Glutamatergic neuron (in vitro differentiated cells): ENCODE results near the gene GALNT5. TPM values are rescaled to one million over a fixed set of nuclear protein-coding genes. Genes with fewer than 3 reads are reported as not detected.

Experiments used
- DNase-seq: peaks from one replicate; pipeline ENCODE4 v3.0.0; 2022
- H3K27ac Mint-ChIP-seq: one replicate; pipeline ENCODE4 v1.8.0; 2020; ENCODE audit warnings: mild to moderate bottlenecking, mixed read lengths, inconsistent platforms; ENCODE audit not compliant: unreplicated experiment
- H3K27me3 Mint-ChIP-seq: one replicate; pipeline ENCODE4 v1.8.0; 2020; ENCODE audit warnings: mild to moderate bottlenecking, moderate library complexity, mixed read lengths, inconsistent platforms; ENCODE audit not compliant: unreplicated experiment
- H3K36me3 Mint-ChIP-seq: one replicate; pipeline ENCODE4 v1.8.0; 2020; ENCODE audit warnings: mild to moderate bottlenecking, mixed read lengths, inconsistent platforms; ENCODE audit not compliant: unreplicated experiment
- H3K4me1 Mint-ChIP-seq: one replicate; pipeline ENCODE4 v1.8.0; 2020; ENCODE audit warnings: mild to moderate bottlenecking, low read depth, mixed read lengths, inconsistent platforms; ENCODE audit not compliant: unreplicated experiment
- H3K4me3 Mint-ChIP-seq: one replicate; pipeline ENCODE4 v1.8.0; 2020; ENCODE audit warnings: mild to moderate bottlenecking, mixed read lengths, inconsistent platforms; ENCODE audit not compliant: unreplicated experiment
- H3K9me3 Mint-ChIP-seq: one replicate; pipeline ENCODE4 v1.8.0; 2020; ENCODE audit warnings: mild to moderate bottlenecking, moderate library complexity, mixed read lengths, inconsistent platforms; ENCODE audit not compliant: unreplicated experiment
- total RNA-seq: library from RNA; stranded (reverse); fragmentation: NEBNext Ultra II Directional; extraction: Animal tissue kit (Norgen Biotek cat#: 25700); gene quantifications from one replicate; pipeline ENCODE4 v1.2.1, GENCODE V29; 2021; ENCODE audit not compliant: unreplicated experiment
- TF ChIP-seq, protein P1 (sequence below): fragments of 200-600 bp; sonication (generic); IDR thresholded peaks from one replicate; pipeline ENCODE4 v1.5.0; 2021; ENCODE audit not compliant: partially characterized antibody, unreplicated experiment

Gene GALNT5
- total RNA-seq, 1 donor from 2014 or later = 0.10 TPM

DNA sequence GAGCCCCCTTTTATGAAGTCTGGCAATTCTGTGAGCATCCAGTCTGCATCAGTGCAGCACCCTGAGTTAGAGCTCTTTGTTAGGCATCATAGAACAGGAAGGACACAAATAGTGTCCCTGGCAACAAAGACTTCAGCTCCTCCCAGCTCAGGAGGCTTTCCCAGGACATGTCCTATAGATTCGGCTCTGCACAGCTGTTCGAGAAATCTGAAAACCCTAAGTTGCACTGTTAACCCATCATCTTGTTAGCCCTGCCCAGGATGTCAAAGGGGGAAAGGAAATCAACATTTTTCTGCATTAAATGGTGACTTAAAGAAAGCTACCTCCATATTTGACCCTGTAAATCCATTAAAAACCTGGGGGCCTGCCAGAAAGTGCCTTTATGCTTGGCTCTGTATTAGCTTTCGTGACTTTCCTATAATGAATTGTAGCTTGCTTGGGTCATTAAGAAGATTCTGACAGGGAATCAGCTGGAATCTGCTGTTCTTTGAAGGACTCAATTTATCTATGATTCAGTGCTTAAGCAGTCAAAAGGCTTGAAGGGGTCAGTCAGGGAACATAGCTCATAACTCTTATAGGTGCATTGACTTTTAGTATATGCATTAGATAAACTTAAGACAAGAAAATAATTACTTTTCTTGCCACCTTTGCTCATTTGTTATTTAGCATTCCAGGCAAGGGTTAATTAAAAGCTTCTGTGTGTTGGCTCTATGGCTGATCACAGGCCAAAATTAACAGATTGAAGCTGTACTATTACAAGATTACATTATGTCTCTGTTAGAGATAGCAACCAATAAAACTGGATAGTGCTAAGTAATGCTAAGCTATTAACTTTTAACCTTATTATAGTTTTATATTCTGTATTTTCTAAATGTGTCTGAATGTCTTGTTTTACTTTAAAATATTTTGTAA, 47.6 kb downstream of the GALNT5 start:
- Mint-ChIP-seq H3K4me1 (peaks cover 3% of the 10 kb centered on the region), H3K9me3 (peaks cover 5% of the 10 kb centered on the region), H3K27me3 (peaks cover 2% of the 10 kb centered on the region), H3K36me3 (no peaks in the 10 kb centered on the region), H3K27ac (no peak overlapping the region), H3K4me3 (no peak overlapping the region)
- no peak for DNase-seq
- TF ChIP-seq, protein P1, sequence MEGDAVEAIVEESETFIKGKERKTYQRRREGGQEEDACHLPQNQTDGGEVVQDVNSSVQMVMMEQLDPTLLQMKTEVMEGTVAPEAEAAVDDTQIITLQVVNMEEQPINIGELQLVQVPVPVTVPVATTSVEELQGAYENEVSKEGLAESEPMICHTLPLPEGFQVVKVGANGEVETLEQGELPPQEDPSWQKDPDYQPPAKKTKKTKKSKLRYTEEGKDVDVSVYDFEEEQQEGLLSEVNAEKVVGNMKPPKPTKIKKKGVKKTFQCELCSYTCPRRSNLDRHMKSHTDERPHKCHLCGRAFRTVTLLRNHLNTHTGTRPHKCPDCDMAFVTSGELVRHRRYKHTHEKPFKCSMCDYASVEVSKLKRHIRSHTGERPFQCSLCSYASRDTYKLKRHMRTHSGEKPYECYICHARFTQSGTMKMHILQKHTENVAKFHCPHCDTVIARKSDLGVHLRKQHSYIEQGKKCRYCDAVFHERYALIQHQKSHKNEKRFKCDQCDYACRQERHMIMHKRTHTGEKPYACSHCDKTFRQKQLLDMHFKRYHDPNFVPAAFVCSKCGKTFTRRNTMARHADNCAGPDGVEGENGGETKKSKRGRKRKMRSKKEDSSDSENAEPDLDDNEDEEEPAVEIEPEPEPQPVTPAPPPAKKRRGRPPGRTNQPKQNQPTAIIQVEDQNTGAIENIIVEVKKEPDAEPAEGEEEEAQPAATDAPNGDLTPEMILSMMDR = no peak

DNA sequence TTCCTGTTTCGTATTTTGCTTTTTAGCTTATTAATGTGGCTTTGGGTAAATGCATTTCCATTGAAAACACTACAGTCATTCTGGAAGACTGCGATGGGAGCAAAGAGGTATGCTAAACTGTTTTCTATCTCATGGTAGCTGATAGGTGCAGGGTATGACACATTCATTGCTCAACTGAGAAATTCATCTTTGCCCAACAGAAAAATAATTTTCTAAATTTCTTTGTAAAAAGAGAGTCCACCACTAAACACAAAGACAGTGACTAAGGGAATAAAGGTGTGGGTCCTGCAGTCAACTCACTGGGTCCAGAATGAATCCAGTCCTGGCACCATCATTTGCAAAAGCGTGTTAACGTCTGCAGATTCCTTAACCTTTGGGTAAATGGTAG, 48.2 kb downstream of the GALNT5 start:
- H3K27ac Mint-ChIP-seq = no peak overlapping the region
- DNase-seq = no peak
- no peaks in the 10 kb centered on the region for H3K36me3 Mint-ChIP-seq
- peaks cover 5% of the 10 kb centered on the region for H3K9me3 Mint-ChIP-seq
- TF ChIP-seq, protein P1 = no peak
- H3K4me3 Mint-ChIP-seq = no peak overlapping the region
- peaks cover 3% of the 10 kb centered on the region for H3K4me1 Mint-ChIP-seq
- H3K27me3 Mint-ChIP-seq = peaks cover 2% of the 10 kb centered on the region

DNA sequence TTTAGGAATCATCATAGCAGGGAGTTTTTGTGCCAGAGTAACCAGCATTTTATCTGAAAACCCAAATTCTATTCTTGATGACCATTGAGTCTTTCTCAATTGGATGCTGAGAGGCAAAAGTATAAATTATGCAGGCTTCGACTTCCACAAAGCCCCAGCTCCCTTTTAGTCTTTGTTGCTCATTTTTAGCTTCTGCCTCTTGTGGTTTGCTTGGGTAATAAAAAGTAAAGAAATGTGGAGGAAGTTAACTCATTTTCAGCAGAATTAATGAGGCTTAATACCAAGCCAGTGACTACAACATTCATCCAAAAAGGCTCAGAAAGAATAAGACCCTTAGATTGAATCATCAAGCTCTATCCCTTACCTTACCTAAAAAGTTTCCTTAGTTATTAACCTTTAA, 49.5 kb downstream of the GALNT5 start:
- Mint-ChIP-seq H3K27me3 (peaks cover 4% of the 10 kb centered on the region), H3K4me1 (peaks cover 10% of the 10 kb centered on the region), H3K4me3 (no peak overlapping the region), H3K36me3 (no peaks in the 10 kb centered on the region), H3K9me3 (peaks cover 4% of the 10 kb centered on the region), H3K27ac (no peak overlapping the region)
- DNase-seq = no peak
- TF ChIP-seq, protein P1 = peak; percentile 22

DNA sequence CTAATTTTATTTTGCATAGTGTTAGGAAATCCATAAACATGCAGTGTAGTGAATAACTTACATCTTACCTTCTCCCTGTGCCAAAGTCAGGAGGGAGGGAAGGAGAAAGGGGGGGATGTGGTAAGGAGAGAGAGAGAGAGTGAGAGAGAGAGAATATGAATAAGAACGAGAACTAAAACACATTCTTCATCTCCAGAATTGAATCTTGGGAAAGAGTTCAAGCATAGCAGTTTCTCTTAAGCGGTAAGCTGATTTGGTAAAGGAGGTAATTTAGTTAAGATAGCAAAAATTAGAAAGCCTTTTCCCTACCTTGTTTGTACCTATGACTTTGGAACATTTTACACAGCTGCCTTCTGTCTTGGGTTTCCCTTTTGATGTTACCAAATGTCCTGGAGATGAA, 52.4 kb downstream of the GALNT5 start:
- TF ChIP-seq, protein P1 = no peak
- no peaks in the 10 kb centered on the region for H3K36me3 Mint-ChIP-seq
- H3K27ac Mint-ChIP-seq = no peak overlapping the region
- H3K4me3 Mint-ChIP-seq = no peak overlapping the region
- no peak for DNase-seq
- H3K4me1 Mint-ChIP-seq = peaks cover 7% of the 10 kb centered on the region
- peaks cover 4% of the 10 kb centered on the region for H3K27me3 Mint-ChIP-seq
- peaks cover 4% of the 10 kb centered on the region for H3K9me3 Mint-ChIP-seq

DNA sequence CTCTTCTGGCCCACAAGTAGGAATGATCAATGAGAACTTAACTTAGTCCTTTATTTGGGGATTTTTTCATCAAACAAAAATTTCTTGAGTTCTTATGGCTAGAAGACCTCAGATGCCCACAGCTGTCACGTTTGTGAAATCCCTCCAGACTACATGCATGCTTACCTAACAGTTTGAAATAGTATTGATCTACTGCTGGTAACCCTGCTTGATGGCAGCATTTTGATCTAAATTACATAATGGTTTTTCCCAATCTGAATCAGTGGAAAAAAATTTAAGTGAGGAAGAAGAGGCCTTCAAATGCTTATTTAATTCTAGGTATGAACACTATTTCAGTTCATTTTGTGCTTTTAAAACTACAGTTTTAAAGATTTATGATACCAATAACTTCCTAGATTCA, 54.2 kb downstream of the GALNT5 start:
- TF ChIP-seq, protein P1 = no peak
- H3K4me3 Mint-ChIP-seq = no peak overlapping the region
- H3K27me3 Mint-ChIP-seq = peaks cover 4% of the 10 kb centered on the region
- peak; percentile 34 for DNase-seq
- peaks cover 7% of the 10 kb centered on the region for H3K4me1 Mint-ChIP-seq
- H3K36me3 Mint-ChIP-seq = no peaks in the 10 kb centered on the region
- peak overlapping the region; percentile 30 for H3K27ac Mint-ChIP-seq
- H3K9me3 Mint-ChIP-seq = peaks cover 4% of the 10 kb centered on the region
